ENCODE measurements around the gene GBF1.

The GBF1 gene

DNA sequence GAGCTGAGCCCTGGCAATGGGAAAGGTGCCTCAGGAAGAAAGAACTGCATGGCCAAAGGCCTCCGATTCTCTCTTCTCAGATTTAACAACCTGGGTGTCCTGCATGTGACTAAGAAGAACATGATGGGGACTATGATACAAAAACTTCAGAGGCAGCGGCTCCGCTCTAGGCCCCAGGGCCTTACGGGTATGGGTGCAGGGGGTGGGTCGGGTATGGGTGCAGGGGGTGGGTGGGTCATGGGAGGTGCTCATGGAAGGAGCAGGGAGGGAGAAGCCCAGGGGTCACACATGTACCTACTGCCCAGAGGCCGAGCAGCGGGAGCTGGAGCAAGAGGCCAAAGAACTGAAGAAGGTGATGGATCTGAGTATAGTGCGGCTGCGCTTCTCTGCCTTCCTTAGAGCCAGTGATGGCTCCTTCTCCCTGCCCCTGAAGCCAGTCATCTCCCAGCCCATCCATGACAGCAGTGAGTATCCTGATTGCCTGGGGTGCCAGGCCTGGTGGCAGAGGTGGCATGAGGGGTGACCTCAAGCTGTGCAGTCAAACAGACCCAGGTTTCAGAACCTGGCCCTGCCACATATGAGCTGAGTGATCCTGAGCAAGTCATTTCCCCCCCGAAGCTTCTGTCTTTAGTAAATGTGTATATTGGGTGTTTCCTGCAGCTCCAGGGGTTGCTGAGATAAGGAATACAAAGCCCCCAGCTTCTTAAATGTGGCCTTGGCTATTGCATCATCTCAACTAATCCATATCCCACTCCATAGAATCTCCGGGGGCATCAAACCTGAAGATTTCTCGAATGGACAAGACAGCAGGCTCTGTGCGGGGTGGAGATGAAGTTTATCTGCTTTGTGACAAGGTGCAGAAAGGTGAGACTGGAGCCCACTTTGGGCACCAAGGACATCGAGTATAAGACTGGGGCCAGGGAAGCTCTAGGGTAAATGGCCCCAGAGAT is 152.2 kb downstream of the GBF1 start:
- no peak for DNase-seq (ENCODE audit: low spot score)

DNA sequence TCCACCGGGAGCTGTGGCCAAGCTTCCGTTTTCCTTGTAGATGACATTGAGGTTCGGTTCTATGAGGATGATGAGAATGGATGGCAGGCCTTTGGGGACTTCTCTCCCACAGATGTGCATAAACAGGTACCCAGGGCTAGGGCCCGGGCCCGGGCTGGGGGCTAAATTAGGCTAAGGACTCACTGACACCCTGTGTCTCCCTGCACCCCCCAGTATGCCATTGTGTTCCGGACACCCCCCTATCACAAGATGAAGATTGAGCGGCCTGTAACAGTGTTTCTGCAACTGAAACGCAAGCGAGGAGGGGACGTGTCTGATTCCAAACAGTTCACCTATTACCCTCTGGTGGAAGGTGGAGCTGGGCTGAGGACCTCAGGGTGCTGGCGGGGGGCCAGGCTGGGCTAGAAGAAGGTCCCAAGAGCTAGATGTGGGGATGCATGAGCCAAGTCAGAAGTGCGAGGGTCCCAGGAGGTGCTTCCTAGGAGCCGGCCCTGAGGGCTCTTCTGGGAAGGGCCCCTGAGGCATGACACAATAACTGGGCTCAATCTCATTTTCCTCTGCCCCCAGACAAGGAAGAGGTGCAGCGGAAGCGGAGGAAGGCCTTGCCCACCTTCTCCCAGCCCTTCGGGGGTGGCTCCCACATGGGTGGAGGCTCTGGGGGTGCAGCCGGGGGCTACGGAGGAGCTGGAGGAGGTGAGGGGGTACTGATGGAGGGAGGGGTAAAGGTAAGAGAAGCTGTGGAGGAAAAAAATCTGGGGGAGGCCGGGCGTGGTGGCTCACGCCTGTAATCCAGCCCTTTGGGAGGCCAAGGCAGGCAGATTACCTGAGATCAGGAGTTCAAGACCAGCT is 153.1 kb downstream of the GBF1 start:
- DNase-seq (ENCODE audit: low spot score), result no peak

DNA sequence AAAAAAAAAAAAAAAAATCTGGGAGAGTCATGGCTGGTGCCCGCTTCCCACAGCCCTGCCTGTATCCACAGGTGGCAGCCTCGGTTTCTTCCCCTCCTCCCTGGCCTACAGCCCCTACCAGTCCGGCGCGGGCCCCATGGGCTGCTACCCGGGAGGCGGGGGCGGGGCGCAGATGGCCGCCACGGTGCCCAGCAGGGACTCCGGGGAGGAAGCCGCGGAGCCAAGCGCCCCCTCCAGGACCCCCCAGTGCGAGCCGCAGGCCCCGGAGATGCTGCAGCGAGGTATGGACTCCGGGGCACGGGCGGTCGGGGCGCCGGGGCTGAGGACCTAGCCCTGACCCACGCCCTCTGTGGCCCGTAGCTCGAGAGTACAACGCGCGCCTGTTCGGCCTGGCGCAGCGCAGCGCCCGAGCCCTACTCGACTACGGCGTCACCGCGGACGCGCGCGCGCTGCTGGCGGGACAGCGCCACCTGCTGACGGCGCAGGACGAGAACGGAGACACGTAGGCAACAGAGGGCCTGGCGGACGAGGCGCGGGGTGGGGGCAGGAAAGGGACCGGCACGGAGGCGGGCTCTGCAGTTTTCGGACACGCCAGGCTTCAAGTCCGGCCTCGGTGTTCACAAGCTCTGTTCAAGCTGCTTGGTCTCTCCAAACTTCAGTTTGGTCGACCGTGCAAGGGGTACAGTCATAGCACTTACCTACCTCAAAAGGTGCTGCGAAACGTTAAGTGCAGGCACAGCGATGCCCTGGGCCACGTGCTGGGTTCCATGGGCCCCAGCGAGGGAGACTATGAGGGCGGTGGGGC is 154.1 kb downstream of the GBF1 start:
- DNase-seq (ENCODE audit: low spot score), result peak; percentile 91

DNA sequence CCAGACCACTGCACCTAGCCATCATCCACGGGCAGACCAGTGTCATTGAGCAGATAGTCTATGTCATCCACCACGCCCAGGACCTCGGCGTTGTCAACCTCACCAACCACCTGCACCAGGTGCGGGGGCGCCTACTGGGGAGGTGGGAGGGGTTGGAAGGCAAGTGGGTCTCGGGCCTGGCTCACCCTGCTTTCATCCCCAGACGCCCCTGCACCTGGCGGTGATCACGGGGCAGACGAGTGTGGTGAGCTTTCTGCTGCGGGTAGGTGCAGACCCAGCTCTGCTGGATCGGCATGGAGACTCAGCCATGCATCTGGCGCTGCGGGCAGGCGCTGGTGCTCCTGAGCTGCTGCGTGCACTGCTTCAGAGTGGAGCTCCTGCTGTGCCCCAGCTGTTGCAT is 154.7 kb downstream of the GBF1 start:
- DNase-seq (ENCODE audit: low spot score), result no peak

DNA sequence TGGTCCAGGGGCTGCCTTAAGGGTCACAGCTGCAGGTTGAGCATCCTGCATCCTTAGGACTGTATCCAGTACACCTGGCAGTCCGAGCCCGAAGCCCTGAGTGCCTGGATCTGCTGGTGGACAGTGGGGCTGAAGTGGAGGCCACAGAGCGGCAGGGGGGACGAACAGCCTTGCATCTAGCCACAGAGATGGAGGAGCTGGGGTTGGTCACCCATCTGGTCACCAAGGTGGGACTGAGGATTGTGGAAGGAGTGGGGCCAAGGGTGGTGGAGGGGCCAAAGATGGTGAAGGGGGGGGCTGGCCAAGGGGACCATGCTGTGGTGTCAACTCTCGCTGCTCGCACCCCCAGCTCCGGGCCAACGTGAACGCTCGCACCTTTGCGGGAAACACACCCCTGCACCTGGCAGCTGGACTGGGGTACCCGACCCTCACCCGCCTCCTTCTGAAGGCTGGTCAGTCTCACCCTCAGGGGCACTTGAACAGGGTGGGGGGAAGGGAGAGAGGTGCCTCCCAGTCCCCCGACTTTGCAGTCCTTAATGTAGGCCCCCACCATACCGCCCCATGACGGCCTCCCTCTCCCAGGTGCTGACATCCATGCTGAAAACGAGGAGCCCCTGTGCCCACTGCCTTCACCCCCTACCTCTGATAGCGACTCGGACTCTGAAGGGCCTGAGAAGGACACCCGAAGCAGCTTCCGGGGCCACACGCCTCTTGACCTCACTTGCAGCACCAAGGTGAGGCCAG is 155.4 kb downstream of the GBF1 start:
- DNase-seq (ENCODE audit: low spot score), result no peak

DNA sequence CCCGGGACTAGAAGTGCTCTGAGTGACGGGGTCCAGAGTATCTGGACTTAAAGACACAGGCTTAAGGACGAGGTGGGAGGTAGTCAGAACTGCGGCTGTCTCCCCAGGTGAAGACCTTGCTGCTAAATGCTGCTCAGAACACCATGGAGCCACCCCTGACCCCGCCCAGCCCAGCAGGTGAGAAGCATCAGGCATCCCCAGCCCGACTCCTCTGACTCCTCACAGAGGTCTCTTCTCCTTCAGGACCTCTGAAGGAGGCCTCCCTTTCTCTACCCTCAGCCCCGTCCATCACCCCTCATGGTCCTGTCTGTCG is 156.0 kb downstream of the GBF1 start:
- no peak for DNase-seq (ENCODE audit: low spot score)

DNA sequence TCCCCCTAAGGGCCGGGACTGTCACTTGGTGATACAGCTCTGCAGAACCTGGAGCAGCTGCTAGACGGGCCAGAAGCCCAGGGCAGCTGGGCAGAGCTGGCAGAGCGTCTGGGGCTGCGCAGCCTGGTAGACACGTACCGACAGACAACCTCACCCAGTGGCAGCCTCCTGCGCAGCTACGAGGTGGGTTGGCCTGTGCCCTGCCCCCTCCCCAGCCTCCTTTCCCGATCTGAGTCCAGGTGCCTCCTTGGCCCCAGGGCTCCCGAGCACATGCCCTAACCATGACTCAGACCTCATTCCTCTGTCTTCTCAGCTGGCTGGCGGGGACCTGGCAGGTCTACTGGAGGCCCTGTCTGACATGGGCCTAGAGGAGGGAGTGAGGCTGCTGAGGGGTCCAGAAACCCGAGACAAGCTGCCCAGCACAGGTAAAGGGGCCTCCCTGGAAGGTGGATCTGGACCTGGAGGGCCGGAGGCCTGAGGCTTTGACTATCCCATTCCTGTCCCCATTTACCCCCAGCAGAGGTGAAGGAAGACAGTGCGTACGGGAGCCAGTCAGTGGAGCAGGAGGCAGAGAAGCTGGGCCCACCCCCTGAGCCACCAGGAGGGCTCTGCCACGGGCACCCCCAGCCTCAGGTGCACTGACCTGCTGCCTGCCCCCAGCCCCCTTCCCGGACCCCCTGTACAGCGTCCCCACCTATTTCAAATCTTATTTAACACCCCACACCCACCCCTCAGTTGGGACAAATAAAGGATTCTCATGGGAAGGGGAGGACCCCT is 156.6 kb downstream of the GBF1 start:
- DNase-seq (ENCODE audit: low spot score), result no peak

DNA sequence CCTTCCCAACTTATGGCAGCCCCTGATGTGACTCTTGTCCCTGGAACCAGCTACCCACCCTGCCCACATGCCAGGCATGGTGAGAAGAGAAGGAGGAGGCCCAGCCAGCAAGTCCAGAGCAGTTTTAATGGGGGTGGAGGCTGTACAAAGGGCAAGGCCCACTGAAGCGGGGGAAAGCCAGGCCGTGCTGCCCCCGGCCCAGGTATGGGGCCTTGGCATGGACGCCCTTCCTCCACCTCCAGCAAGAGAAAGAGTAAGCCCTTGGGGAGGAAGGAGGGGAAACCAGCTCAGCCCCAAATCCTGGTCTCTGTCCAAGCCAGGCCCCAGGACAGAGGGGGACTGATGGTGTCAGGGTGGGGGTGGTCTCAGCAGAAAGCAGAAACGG is 157.2 kb downstream of the GBF1 start:
- DNase-seq (ENCODE audit: low spot score), result no peak

DNA sequence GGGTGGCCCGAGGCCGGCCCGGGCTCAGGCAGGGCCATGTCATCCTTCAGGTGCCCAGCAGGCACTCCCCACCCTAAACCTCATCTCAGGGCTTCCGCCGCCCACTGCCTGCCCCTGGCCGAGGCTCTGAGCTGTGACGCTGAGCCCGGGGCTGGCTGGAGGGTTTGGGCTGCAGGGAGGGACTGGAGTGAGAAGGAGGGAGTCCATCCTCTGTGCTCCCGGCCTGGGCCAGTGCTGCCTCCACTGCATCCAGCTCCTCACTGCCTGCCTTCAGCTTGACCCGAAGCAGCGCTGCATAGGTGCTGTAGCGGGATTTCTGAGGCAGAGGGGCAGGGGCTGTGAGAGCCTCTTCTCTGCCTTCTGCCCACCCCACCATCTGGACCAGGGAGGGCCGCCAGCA is 157.8 kb downstream of the GBF1 start:
- no peak for DNase-seq (ENCODE audit: low spot score)

DNA sequence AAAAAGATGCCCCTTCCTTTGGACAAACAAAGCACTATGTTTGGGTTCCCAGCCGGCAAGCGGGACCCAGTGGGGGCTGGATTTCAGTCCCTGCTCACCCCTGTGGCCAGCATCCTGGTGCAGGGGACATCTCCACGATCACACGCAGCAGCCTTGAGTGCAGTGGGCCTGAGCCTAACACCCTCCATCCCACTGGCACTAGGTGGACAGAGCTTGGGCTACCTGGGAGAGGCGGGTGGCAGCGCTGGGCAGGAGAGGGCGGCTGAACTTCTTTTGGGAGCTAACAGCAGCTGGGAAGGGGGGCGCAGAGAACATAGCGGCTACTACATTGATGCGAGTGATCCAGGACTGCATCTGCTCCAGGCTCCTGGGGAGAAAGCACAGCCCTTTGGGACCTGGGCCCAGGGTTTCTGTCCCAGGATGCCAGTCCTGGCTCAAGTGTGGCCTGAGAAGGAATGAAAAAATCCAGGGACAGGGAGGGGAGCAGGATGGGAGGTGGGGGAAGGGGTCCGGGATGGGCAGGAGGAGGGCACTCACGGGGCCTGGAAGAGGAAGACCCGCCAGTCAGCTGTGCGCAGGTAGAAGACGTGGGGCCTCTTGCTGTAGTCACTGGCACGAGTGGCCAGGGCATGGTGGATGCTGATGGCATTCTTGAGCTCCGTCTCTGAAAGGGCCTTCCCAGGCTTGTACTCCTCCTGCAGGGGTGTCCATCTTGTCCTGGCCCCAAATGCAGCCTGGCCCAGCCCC is 159.2 kb downstream of the GBF1 start:
- no peak for DNase-seq (ENCODE audit: low spot score)

DNA sequence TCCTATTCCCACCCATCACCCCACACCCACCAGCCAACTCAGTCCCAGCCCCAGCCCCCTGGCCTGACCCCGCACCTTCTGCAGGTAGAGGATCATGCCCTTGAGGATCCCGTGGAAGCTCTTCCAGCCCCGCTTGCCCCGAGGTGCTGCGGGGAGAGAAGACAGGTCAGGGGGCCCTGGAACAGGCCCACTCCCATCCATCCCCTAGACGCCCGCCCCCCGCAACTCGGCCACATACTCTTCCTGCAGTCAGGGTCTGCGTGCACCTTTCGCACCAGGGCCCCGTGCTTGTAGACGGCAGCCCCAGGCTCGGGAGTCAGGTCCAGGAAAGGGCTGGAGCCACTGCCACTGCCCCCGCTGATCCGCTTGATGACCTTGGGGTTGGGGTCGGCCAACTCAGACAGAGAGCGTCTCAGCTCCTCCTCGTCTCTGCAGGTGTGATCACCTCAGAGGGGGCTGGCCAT is 159.8 kb downstream of the GBF1 start:
- no peak for DNase-seq (ENCODE audit: low spot score)

DNA sequence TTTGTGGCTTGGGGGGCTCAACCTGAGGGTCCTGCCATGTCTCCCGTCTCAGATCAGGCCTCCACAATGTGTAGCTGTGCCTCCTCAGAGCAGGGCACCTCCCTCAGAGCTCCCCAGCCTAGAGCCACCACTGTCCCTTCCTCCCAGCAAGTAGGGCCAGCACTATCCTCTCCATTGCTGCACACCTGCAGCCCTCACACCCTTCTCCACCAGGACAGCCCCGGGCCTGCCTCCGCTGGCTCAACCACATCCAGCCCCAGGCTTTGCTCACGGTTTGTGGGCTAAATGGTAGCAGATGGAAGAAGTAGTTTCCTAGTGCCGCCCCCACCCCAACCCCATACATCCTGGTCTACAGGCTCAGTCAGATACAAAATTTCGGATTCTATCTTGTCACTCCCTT is 160.3 kb downstream of the GBF1 start:
- DNase-seq (ENCODE audit: low spot score), result no peak

DNA sequence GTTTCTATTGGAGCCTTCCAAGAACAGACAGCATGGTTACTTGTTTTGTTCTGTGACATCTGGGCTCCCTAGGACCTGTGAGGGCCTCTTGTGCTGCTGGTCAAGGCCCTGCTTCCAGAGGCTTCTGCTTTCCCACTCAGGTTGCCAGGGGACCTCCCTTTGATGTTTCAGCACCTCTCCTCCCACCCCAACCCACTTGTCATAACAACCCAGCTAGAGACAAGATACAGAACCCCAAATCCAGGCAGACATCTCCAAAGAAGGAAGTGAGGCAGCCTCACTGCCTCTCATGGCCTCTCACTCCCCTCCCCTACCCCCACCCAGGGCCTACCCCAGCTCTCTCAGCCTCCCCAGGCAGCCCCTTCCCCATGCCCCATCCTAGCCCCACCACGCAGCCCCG is 161.5 kb downstream of the GBF1 start:
- no peak for DNase-seq (ENCODE audit: low spot score)

DNA sequence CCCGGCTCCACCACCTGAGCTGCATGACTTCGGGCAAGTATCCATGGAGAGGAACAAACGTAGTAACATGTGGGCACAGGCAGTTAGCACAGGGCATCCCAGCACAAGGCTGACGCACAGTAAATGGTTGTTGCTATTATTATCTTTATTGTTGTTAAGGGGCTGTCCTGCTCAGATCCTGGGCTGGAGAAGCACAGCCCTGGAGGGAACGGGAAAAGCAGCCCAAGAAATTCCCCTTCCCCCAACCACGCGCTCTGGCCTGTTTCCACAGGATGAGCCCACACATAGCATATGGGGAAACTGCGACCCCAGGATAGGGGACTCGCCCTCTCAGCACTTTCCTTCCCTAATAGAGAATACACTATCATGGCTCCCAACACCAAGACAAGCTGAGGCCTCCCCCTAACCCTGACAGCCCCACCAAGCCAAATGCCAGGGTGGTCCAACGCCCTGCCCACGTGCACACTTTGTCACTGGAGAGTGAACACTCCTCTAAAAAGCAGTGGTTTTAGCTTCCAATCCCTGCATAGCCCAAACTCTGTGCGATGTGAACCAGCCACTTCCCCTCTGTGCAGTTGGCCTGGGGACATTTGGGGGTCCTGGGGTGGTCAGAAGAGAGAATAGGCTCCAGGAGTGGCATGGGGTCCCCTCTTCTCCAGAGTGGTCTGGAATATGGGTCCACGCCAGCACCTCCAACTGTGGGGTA is 162.2 kb downstream of the GBF1 start:
- no peak for DNase-seq (ENCODE audit: low spot score)

DNA sequence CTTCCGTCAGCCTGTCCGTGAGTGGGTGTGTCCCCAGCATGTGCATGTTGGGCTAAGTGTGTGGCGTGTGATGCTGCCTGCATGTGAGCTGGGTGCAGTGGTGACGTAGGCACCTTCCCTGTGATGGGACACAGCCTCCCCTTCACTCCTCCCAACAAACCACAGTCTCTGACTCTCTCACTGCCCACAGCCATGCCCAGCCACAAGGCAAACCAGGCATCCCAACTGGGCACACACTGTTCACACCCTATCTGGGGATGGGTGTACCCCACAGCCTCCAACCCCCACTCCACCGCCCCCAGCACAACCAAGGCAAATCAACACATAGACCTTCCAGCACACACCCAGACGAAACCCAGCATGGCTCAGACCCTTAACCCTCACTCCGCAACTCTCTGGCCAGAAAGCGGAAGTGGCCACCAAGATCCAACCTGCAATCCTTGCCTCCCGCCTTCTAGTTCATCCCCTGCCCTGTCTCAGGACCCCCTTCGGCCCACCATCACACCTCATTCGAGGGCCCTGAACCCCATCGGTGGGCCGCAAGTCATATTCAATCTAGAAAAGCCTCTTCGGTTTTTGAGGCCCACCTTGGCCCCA is 162.9 kb downstream of the GBF1 start:
- DNase-seq (ENCODE audit: low spot score), result no peak

DNA sequence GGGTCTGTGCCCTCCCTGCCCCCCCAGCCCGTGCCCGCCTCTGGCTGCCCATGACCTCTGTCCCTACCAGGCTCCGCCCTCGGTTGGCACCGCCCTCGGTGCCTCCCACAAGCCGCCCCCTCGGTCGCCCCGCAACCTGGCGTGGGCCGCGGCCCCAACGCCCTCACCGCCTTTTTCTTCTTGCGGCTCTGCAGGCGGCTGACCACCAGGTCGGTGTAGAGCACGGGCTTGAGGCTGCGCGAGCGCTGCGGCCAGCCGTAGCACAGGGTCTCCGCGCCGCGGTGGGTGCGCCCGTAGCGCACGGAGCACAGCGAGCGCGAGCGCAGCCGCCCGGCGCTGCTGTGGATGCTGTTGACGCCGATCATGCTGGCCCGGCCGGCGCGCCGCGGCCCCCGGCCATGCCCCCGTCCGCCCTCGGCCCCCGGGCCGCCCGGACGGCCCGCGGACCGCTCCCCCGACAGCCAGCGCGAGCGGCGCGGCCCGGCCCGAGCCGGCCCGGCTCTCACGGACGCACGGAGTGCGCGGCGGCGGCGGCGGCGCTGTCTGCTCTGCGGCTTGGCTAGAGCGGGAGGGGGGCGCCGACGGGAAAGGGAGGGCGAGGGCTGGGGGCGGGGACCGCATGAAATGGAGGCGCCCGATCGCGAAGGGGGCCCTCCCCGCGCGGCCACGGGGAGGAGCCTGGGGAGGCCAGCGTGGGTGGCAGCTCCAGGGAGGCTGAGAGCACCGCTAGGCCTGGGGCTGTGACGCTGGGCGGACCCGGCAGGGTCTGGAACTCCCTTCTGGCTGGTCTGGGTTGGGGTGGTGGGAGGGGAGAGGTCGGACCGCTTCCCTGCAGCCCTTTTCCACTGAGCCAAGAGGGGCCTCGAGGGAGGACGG is 163.6 kb downstream of the GBF1 start:
- no peak for DNase-seq (ENCODE audit: low spot score)

DNA sequence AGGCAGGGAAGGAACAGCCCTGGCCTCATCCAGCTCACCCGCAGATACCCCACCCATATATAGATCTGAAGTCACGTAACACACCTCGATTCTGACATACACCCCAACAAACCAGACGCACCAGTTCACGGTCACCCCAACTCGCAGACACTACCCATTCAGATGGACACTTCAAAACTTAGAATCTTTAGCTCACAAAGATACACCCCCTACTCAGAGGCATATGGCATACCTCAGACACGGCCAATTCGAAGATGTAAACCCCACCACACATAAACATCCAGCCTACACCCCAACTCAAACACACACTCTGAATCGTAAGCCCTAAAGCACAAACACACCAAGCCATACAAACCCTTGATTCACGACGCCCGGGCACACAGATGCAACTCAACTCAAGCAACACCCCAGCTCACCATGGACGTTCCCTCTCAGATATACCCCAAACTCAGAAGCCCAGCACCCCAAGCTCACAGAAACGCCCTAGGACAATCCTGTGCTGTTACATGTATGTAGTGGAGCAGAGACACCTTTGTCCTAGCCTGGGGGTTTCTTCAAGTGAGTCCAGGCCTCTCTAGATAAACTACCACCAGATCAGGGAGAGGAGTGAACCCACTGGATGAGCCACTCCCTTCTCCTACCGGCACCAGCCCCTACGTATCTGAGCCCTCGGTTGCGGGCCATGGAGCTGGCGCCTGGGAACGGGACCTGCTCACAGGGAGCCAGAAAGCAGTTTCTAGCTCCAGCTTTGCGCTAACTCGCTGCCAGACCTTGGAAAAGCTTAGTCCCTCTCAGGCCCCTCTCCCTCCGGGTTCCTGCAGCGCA is 164.5 kb downstream of the GBF1 start:
- DNase-seq (ENCODE audit: low spot score), result no peak
